ENCODE results near the gene VMAC. TPM values are rescaled to one million over a fixed set of nuclear protein-coding genes. Genes with fewer than 3 reads are reported as not detected.

VMAC gene
- total RNA-seq, 1 donor from 2014 or later = 4.5 TPM

GRCh38 chr19:5914946-5915781 lies 10.5 kb downstream of the VMAC start:
- TF ChIP-seq CTCF (IDR thresholded peaks at IDR 0.05; ENCODE audit: insufficient read depth, low read length, severe bottlenecking) = no peak
- FAIRE-seq (no peak), DNase-seq (ENCODE audit: low read depth) (no peak)
- no peak overlapping the region for H3K4me3 ChIP-seq (ENCODE audit: low read depth, low read length)
- no peaks in the 10 kb centered on the region for H3K27me3 ChIP-seq (ENCODE audit: control insufficient read depth, insufficient read depth, low read length)
- peaks cover 21% of the 10 kb centered on the region for H3K36me3 ChIP-seq (ENCODE audit: control insufficient read depth, insufficient read depth, low read length)

GRCh38 chr19:5915782-5916165 lies 11.1 kb downstream of the VMAC start:
- H3K4me3 ChIP-seq (ENCODE audit: low read depth, low read length) = no peak overlapping the region
- no peaks in the 10 kb centered on the region for H3K27me3 ChIP-seq (ENCODE audit: control insufficient read depth, insufficient read depth, low read length)
- H3K36me3 ChIP-seq (ENCODE audit: control insufficient read depth, insufficient read depth, low read length) = peaks cover 22% of the 10 kb centered on the region
- DNase-seq (ENCODE audit: low read depth) = no peak
- no peak for TF ChIP-seq CTCF (IDR thresholded peaks at IDR 0.05; ENCODE audit: insufficient read depth, low read length, severe bottlenecking)
- no peak for FAIRE-seq

GRCh38 chr19:5916181-5916708 lies 11.6 kb downstream of the VMAC start:
- FAIRE-seq = no peak
- no peak for DNase-seq (ENCODE audit: low read depth)
- no peaks in the 10 kb centered on the region for H3K27me3 ChIP-seq (ENCODE audit: control insufficient read depth, insufficient read depth, low read length)
- H3K4me3 ChIP-seq (ENCODE audit: low read depth, low read length) = no peak overlapping the region
- peaks cover 25% of the 10 kb centered on the region for H3K36me3 ChIP-seq (ENCODE audit: control insufficient read depth, insufficient read depth, low read length)
- TF ChIP-seq CTCF (IDR thresholded peaks at IDR 0.05; ENCODE audit: insufficient read depth, low read length, severe bottlenecking) = no peak

GRCh38 chr19:5917431-5918107 lies 12.9 kb downstream of the VMAC start:
- DNase-seq (ENCODE audit: low read depth) (no peak), FAIRE-seq (no peak)
- Histone ChIP-seq H3K4me3 (ENCODE audit: low read depth, low read length) (no peak overlapping the region), H3K36me3 (ENCODE audit: control insufficient read depth, insufficient read depth, low read length) (peaks cover 25% of the 10 kb centered on the region), H3K27me3 (ENCODE audit: control insufficient read depth, insufficient read depth, low read length) (no peaks in the 10 kb centered on the region)
- no peak for TF ChIP-seq CTCF (IDR thresholded peaks at IDR 0.05; ENCODE audit: insufficient read depth, low read length, severe bottlenecking)

GRCh38 chr19:5918463-5919079 lies 13.9 kb downstream of the VMAC start:
- H3K36me3 ChIP-seq (ENCODE audit: control insufficient read depth, insufficient read depth, low read length) = peaks cover 25% of the 10 kb centered on the region
- H3K27me3 ChIP-seq (ENCODE audit: control insufficient read depth, insufficient read depth, low read length) = no peaks in the 10 kb centered on the region
- FAIRE-seq (no peak), DNase-seq (ENCODE audit: low read depth) (no peak)
- TF ChIP-seq CTCF (IDR thresholded peaks at IDR 0.05; ENCODE audit: insufficient read depth, low read length, severe bottlenecking) = no peak
- no peak overlapping the region for H3K4me3 ChIP-seq (ENCODE audit: low read depth, low read length)
